Activated naive CD4-positive, alpha-beta T cell treated with anti-CD3 and anti-CD28 coated beads, Interleukin-2, amount 50 U/mL, for 16 hours (primary cell): ENCODE results near the gene CRB1.

Experiments used
- DNase-seq: peaks from one replicate; pipeline ENCODE4 v3.0.0-alpha.2; 2020

Gene CRB1

GRCh38 chr1:197351821-197352440, 83.9 kb downstream of the CRB1 start:
- no peak for DNase-seq

DNA sequence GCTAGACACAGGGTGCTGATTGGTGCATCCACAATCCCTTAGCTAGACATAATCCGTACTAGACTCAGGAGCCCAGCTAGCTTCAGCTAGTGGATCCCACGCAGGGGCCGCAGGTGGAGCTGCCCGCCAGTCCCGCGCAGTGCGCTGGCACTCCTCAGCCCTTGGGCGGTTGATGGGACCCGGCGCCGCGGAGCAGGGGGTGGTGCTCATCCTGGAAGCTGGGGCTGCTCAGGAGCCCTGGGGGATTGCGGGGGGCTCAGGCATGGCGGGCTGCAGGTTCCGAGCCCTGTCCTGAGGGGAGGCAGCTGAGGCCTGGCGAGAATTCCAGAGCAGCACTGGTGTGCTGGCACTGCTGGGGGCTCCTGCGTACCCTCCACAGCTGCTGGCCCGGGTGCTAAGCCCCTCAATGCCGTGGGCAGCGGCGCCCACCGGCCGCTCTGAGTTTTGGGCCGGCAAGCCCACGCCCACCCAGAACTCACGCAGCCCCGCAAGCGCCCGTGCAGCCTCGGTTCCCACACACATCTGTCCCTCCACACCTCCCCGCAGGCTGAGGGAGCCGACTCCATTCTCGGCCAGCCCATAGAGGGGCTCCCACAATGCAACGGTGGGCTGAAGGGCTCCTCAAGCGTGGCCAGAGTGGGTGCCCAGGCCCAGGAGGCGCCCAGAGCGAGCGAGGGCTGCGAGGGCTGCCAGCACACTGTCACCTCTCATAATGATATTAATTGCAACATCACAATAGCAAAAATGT, 87.4 kb downstream of the CRB1 start:
- no peak for DNase-seq

DNA sequence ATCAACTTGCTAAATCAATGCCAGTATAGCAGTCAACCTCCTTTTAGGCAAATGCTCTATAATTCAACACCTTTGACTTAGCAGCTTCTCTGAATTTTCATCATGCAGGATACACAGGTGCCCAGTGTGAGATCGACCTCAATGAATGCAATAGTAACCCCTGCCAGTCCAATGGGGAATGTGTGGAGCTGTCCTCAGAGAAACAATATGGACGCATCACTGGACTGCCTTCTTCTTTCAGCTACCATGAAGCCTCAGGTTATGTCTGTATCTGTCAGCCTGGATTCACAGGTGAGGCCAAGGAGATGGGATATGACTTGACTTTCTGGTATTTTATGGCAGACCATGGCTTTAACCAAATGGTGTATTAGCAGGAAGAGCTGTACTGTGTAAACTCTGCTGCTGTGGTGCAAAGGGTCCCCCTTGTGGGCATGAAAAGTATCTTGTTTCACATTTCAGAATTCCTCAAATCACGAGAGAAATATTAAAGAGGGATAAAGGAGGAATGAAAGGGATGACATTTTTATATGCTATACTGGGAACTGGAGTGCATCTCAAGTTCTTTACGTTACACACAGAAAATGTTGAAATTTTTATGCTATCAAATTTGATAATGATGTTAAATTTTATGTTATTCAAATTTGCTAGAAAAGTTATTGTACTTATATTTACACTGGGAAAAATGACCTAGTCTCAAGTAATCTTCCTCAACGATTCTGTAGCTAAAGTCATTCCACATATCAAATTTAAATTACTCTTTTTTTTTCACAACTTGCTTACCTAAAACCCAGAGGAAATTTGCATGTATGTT, 88.9 kb downstream of the CRB1 start:
- DNase-seq = no peak

GRCh38 chr1:197358959-197359358, 90.9 kb downstream of the CRB1 start:
- DNase-seq = no peak

- DNase-seq = no peak
Observed at GRCh38 chr1:197360068-197360467, 92.0 kb downstream of the CRB1 start.

DNA sequence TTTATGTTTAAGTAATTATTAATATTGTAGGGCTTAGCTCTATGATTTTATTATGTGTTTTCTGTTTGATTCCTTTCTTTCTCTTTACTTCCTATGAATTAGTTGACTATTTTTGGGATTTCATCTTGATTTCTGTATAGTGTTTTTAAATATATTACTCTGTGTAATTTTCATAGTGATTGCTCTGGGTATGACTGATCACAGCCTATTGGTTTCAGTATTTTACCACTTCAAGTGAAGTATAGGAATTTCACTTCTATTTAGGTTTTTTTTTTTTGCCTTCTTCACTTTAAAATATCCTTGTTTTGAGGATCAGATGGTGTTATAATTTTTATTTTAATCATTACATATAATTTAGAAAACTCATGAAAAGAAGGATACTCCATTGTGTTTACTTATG, 94.8 kb downstream of the CRB1 start:
- no peak for DNase-seq

DNA sequence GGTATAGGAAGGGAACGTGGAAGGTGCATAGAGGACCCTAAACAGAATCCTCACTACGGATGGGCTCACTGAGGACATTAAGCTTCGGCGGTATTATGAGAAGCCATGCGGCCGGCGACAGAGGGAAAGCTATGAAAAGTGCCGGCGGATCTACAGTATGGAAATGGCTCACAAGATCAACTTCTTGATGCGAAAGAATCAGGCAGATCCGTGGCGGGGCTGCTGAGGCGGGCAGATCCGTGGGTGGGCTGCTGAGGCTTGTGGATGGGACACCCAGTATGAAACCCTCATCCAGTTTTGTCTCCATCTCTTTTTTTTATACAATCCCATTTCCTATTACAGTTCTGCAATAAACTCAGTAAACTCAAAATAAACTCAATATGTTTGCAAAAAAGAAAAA, 95.8 kb downstream of the CRB1 start:
- DNase-seq = no peak

DNA sequence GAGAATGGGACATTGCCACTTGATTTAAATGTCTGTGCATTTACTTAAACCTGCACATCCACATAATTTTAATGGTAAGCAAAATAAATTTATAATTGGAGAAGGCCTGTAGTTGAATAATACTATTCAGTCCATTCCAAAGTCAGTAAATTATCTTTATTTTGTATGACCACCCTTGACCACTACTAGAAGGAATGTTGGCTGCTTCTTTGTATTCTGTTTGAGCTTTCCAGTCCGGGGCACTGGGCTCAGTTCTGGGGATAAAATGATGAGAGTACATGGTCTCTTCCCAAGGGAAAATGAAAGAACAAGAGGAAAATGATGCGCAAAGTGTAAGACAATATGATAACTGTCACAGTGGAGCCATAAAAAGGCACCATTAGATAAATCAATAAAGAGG, 98.9 kb downstream of the CRB1 start:
- DNase-seq = no peak

DNA sequence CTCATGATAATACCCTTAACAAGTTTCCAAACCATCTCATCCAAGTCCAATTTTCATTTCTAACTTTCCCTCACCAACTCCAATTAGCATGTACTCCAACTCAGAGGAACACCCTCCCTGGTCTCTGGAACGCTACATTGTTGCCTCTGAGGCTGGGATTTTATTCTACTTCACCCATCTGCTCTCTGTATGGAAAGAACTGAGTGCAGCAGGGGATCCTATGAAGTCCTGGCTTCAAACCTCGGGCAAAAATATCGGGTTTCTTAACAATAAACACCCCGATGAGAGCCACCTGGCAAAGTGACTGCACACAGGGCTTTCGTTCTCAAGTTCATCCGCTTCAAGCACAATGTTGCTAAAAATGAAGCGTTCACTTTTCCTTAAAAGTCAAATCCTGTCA, 99.6 kb downstream of the CRB1 start:
- DNase-seq = no peak

DNA sequence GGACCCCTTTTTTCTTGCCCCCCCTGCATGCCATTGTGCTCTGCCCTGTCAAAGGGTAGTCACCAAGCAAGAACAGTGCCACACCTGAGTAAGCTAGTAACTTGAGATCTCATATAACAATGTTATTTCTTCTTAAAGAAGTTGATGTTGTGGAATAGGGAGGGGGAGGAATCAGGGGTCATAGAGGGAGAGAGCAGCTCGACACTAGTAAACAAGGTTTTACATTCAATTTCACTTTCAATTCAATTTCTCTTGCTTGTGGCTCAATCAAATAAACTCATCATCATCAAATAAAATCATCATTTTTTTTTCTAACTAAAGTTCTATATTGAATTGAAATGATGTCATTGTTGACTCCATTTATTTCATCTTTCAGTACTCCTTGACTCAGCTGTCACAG, 106.4 kb downstream of the CRB1 start:
- no peak for DNase-seq

DNA sequence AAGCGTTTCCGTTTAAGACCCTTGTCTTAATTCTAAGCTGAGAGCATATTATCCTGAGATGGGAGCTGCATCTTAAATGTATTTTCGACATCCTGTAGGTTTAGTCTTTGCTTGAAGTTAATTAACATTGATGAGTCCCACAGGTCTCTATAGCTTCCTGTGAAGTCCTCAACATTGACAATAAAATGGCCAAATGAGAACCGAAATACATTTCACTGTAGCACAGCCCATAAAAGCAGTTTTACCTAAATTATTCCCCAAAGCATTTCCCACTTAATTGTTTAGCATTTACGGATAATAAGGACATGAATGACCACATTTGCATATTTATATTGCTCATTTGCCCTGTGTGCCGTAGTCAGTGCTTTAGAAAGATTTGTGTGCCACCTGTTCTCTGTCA, 116.4 kb downstream of the CRB1 start:
- no peak for DNase-seq

GRCh38 chr1:197388801-197389200, 120.7 kb downstream of the CRB1 start:
- DNase-seq = no peak

DNA sequence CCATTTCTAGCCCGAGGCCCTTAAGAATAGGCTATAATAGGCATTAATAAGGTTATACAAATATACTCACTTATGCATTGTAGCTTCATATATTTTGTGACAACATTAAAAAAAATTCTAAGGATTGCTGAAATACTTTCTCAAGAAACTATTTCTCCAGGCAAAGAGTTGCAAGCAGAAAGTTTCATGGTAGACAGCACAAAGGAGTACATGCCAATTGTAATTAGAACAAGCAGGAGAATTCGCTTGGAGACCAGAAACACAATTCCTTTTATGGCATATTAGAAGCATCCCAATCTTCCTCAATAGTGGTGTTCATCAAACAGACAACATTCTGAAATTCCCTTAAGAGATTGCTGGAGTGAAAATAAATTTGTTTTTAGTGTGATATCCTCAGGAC, 122.8 kb downstream of the CRB1 start:
- DNase-seq = no peak

GRCh38 chr1:197391303-197392226, 123.5 kb downstream of the CRB1 start:
- DNase-seq = no peak

DNA sequence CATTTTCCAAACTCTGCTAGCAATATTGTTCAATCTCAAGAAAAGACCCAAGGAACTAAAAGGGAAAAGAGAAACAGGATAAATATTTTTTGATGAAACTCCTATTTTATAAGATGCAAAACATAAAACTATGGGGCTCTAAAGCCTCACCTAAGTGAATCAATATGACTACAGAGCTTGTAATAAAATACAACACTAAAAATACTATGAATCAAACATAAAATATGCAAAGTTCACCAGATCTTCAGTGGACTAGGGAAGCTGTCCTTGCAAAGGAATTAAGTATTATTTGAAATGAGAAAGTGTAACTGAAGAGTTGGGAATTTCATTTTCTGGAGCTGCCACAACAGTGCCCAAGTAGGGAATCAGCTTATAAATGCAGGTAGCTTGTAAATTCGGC, 124.5 kb downstream of the CRB1 start:
- DNase-seq = no peak

- DNase-seq = no peak
Observed at GRCh38 chr1:197393105-197393504, 125.1 kb downstream of the CRB1 start.

DNA sequence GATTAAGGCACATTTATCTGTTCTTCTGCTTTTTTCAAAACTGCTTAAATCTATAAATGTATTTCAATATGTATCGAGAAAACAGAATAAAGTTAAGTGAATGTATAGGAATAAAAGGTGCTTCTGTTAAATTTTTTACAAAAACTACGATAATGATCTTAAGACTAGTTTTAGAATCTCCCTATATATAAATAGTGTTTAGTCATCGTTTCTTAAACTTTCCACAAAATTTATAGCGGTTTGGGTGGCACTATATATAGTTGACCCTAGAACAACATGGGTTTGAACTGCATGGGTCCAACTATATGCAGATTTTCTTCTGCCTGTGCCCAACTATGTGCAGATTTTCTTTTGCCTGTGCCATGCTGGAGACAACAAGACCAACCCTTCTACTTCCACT, 125.7 kb downstream of the CRB1 start:
- no peak for DNase-seq

GRCh38 chr1:197394831-197395608, 127.0 kb downstream of the CRB1 start:
- no peak for DNase-seq

DNA sequence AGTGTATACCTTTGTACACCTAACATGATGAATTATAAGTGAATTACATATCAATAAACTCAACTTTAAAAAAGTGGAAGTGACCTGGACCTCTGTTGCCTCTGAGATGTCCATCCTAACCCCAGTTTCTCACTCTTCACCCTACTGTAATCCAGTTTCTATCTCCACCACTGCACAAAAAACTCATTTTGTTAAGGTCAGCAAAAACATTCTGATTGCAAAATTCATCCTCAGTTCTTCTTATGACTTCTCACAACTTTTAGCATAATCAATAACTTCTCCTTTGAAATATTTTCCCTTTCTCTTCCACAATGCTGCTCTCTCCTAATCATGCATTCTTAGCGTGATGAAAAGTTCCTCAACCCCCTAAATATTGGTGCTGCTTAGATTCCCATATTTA, 129.8 kb downstream of the CRB1 start:
- no peak for DNase-seq

DNA sequence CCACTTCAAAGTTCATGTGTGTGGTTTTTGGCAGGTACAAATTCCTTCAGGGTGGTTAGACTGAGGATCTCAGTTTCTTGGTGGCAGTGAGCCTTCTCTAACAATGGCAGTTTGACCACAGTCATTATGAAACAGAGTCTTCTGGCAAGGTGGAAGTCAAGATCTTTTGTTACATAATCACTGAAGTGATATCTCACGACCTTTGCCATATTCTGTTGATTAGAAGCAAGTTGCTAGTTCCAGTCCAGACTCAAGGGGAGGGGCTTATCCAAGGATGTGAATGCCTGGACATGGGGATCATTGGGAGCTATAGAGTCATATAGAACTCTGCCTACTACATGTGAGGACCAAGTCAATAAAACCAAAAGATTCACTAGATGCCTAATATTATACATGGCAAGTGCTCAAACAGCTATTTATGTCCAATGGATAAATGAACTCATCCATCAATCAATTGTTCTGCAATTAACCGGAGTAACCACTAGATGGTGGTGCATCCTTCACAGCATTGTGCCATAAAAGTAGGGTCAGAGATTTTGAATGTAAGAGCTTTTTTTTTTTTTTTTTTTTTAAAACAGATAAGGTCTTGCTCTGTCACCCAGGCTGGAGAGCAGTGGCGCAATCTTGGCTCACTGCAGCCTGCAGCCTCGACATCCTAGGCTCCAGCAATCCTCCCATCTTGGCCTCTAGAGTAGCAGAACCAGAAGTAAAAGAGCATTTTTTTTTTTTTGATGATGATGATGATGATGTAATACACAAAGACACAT, 131.9 kb downstream of the CRB1 start:
- DNase-seq = no peak

DNA sequence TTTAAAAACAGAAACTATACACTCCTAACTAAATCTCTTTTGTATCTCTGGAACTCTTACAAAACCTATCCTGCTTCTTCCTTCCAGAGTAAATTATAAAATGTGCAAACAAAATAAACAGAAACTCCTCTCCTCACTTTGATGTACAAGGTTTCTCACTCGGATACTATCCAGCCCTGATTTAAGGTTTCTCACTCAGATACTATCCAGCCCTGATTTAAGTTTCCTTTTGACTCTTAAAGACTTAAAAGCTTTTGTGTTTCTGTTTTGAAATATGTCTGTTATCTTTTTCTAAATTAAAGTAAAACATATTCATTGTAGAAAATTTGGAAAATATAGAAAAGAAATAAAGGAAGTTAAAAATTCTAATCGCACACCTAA, 132.5 kb downstream of the CRB1 start:
- DNase-seq = no peak
